ENCODE measurements around the gene FOXD4.
"Not testable (repeated sequence)": the region's sequence is repeated elsewhere in the genome, so short reads cannot be mapped to it uniquely, and the experiment has no call there.

The FOXD4 gene

GRCh38 chr9:112589-113467, 5.4 kb downstream of the FOXD4 start:
- not testable (repeated sequence) for H3K4me3 ChIP-seq (ENCODE audit: low read length in 2 of 2); H3K36me3 ChIP-seq (ENCODE audit: control insufficient read depth in 2 of 2, insufficient read depth in 2 of 2, low read length in 2 of 2); H3K9ac ChIP-seq (ENCODE audit: low read length in 2 of 2); H3K27ac ChIP-seq (ENCODE audit: low read length); H3K9me3 ChIP-seq (ENCODE audit: control insufficient read depth in 2 of 2, low read length in 2 of 2)
- Histone ChIP-seq H3K4me1 (ENCODE audit: control insufficient read depth, insufficient read depth, low read length) (peaks cover 11% of the 10 kb centered on the region), H3K27me3 (ENCODE audit: control insufficient read depth in 1 of 2, insufficient read depth in 2 of 2, low read length in 2 of 2) (peaks cover 14 to 26% of the 10 kb centered on the region in 2 donors)

- H3K36me3 ChIP-seq (ENCODE audit: control insufficient read depth in 2 of 2, insufficient read depth in 2 of 2, low read length in 2 of 2); H3K4me3 ChIP-seq (ENCODE audit: low read length in 2 of 2); H3K9me3 ChIP-seq (ENCODE audit: control insufficient read depth in 2 of 2, low read length in 2 of 2); H3K9ac ChIP-seq (ENCODE audit: low read length in 2 of 2); H3K27ac ChIP-seq (ENCODE audit: low read length): not testable (repeated sequence)
- H3K27me3 ChIP-seq (ENCODE audit: control insufficient read depth in 1 of 2, insufficient read depth in 2 of 2, low read length in 2 of 2), result peaks cover 9 to 26% of the 10 kb centered on the region in 2 donors
- peaks cover 11% of the 10 kb centered on the region for H3K4me1 ChIP-seq (ENCODE audit: control insufficient read depth, insufficient read depth, low read length)
Measured at GRCh38 chr9:110672-111071, 7.5 kb downstream of the FOXD4 start.

DNA sequence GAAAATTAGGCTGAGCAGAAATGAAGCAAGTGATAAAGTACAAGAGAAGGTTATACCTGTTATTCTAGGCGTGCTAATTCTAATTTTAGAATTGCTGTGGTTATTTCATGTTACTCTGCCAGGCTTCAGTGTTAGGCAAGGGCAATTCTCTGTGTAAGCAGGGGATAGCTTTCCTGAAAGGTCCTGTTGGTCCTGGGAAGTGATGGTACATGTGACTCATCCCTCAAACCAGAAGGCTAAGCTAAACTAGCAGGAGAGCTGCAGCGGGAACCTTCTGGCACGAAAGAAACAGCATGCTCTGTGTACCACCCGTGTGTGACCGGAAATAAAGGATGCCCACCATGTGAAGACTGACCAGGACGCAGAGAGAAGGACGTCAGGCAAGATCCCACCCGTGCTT, 8.7 kb downstream of the FOXD4 start:
- H3K27ac ChIP-seq (ENCODE audit: low read length); H3K4me3 ChIP-seq (ENCODE audit: low read length in 2 of 2); H3K36me3 ChIP-seq (ENCODE audit: control insufficient read depth in 2 of 2, insufficient read depth in 2 of 2, low read length in 2 of 2); H3K9ac ChIP-seq (ENCODE audit: low read length in 2 of 2); H3K9me3 ChIP-seq (ENCODE audit: control insufficient read depth in 2 of 2, low read length in 2 of 2): not testable (repeated sequence)
- Histone ChIP-seq H3K27me3 (ENCODE audit: control insufficient read depth in 1 of 2, insufficient read depth in 2 of 2, low read length in 2 of 2) (peaks cover 6 to 19% of the 10 kb centered on the region in 2 donors), H3K4me1 (ENCODE audit: control insufficient read depth, insufficient read depth, low read length) (peaks cover 11% of the 10 kb centered on the region)

DNA sequence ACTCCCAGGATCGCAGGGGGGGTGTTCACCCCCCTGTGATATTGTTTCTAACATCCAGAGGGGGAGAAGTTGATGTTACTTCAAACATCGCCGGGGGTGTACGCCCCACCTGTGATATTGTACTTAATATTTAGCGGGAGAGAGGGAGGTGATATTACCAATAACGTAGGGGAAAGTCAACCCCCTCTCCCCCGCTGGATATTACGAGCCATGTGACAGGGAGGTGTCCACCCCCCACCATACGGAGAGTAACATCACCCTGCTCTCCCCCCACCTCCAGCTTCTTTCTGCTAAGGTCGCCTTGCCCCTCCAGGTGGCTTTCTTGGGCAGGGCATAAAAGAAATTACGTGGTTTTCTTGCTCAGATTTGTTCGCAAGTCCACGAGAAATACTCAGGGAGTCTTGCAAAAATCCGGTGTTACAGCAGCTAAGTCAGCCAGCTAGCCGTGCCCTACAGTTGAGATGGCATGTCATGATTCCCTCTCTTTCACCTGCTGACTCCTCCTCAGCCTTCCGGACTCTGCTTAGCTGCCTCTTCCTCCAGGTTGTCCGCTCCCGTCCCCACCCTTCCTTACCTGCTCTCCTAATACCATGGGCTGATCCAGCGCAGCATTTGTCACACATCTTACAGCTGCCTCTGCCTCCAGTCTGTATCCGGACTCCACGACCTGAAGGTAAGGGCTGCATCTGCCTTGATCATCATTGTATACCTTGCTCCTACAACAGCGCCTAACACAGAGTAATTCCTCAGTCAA, 9.3 kb downstream of the FOXD4 start:
- not testable (repeated sequence) for H3K9me3 ChIP-seq (ENCODE audit: control insufficient read depth in 2 of 2, low read length in 2 of 2); H3K4me3 ChIP-seq (ENCODE audit: low read length in 2 of 2); H3K9ac ChIP-seq (ENCODE audit: low read length in 2 of 2); H3K27ac ChIP-seq (ENCODE audit: low read length); H3K4me1 ChIP-seq (ENCODE audit: control insufficient read depth, insufficient read depth, low read length); H3K36me3 ChIP-seq (ENCODE audit: control insufficient read depth in 2 of 2, insufficient read depth in 2 of 2, low read length in 2 of 2)
- peaks cover 5 to 15% of the 10 kb centered on the region in 2 donors for H3K27me3 ChIP-seq (ENCODE audit: control insufficient read depth in 1 of 2, insufficient read depth in 2 of 2, low read length in 2 of 2)

- H3K9ac ChIP-seq (ENCODE audit: low read length in 2 of 2); H3K36me3 ChIP-seq (ENCODE audit: control insufficient read depth in 2 of 2, insufficient read depth in 2 of 2, low read length in 2 of 2); H3K4me3 ChIP-seq (ENCODE audit: low read length in 2 of 2); H3K27me3 ChIP-seq (ENCODE audit: control insufficient read depth in 1 of 2, insufficient read depth in 2 of 2, low read length in 2 of 2); H3K27ac ChIP-seq (ENCODE audit: low read length); H3K9me3 ChIP-seq (ENCODE audit: control insufficient read depth in 2 of 2, low read length in 2 of 2); H3K4me1 ChIP-seq (ENCODE audit: control insufficient read depth, insufficient read depth, low read length): not testable (repeated sequence)
Measured at GRCh38 chr9:105991-106390, 12.2 kb downstream of the FOXD4 start.

- not testable (repeated sequence) for H3K4me3 ChIP-seq (ENCODE audit: low read length in 2 of 2); H3K36me3 ChIP-seq (ENCODE audit: control insufficient read depth in 2 of 2, insufficient read depth in 2 of 2, low read length in 2 of 2); H3K9ac ChIP-seq (ENCODE audit: low read length in 2 of 2); H3K9me3 ChIP-seq (ENCODE audit: control insufficient read depth in 2 of 2, low read length in 2 of 2); H3K27me3 ChIP-seq (ENCODE audit: control insufficient read depth in 1 of 2, insufficient read depth in 2 of 2, low read length in 2 of 2); H3K27ac ChIP-seq (ENCODE audit: low read length); H3K4me1 ChIP-seq (ENCODE audit: control insufficient read depth, insufficient read depth, low read length)
Measured at GRCh38 chr9:100430-100829, 17.8 kb downstream of the FOXD4 start.

GRCh38 chr9:99867-100266, 18.4 kb downstream of the FOXD4 start:
- not testable (repeated sequence) for H3K9me3 ChIP-seq (ENCODE audit: control insufficient read depth in 2 of 2, low read length in 2 of 2); H3K27ac ChIP-seq (ENCODE audit: low read length); H3K4me3 ChIP-seq (ENCODE audit: low read length in 2 of 2); H3K4me1 ChIP-seq (ENCODE audit: control insufficient read depth, insufficient read depth, low read length); H3K9ac ChIP-seq (ENCODE audit: low read length in 2 of 2); H3K27me3 ChIP-seq (ENCODE audit: control insufficient read depth in 1 of 2, insufficient read depth in 2 of 2, low read length in 2 of 2); H3K36me3 ChIP-seq (ENCODE audit: control insufficient read depth in 2 of 2, insufficient read depth in 2 of 2, low read length in 2 of 2)

- H3K27me3 ChIP-seq (ENCODE audit: control insufficient read depth in 1 of 2, insufficient read depth in 2 of 2, low read length in 2 of 2); H3K27ac ChIP-seq (ENCODE audit: low read length); H3K9ac ChIP-seq (ENCODE audit: low read length in 2 of 2); H3K36me3 ChIP-seq (ENCODE audit: control insufficient read depth in 2 of 2, insufficient read depth in 2 of 2, low read length in 2 of 2); H3K4me1 ChIP-seq (ENCODE audit: control insufficient read depth, insufficient read depth, low read length); H3K9me3 ChIP-seq (ENCODE audit: control insufficient read depth in 2 of 2, low read length in 2 of 2); H3K4me3 ChIP-seq (ENCODE audit: low read length in 2 of 2): not testable (repeated sequence)
Measured at GRCh38 chr9:98775-99174, 19.4 kb downstream of the FOXD4 start.

GRCh38 chr9:94992-95391, 23.2 kb downstream of the FOXD4 start:
- not testable (repeated sequence) for H3K4me1 ChIP-seq (ENCODE audit: control insufficient read depth, insufficient read depth, low read length)

GRCh38 chr9:94323-94722, 23.9 kb downstream of the FOXD4 start:
- not testable (repeated sequence) for H3K4me3 ChIP-seq (ENCODE audit: low read length in 2 of 2); H3K27me3 ChIP-seq (ENCODE audit: control insufficient read depth in 1 of 2, insufficient read depth in 2 of 2, low read length in 2 of 2); H3K36me3 ChIP-seq (ENCODE audit: control insufficient read depth in 2 of 2, insufficient read depth in 2 of 2, low read length in 2 of 2); H3K9ac ChIP-seq (ENCODE audit: low read length in 2 of 2); H3K9me3 ChIP-seq (ENCODE audit: control insufficient read depth in 2 of 2, low read length in 2 of 2); H3K4me1 ChIP-seq (ENCODE audit: control insufficient read depth, insufficient read depth, low read length); H3K27ac ChIP-seq (ENCODE audit: low read length)

More at GRCh38 chr9:94992-95391, 23.2 kb downstream of the FOXD4 start:
- not testable (repeated sequence) for H3K4me3 ChIP-seq (ENCODE audit: low read length in 2 of 2); H3K36me3 ChIP-seq (ENCODE audit: control insufficient read depth in 2 of 2, insufficient read depth in 2 of 2, low read length in 2 of 2); H3K27ac ChIP-seq (ENCODE audit: low read length); H3K9me3 ChIP-seq (ENCODE audit: control insufficient read depth in 2 of 2, low read length in 2 of 2); H3K9ac ChIP-seq (ENCODE audit: low read length in 2 of 2); H3K27me3 ChIP-seq (ENCODE audit: control insufficient read depth in 1 of 2, insufficient read depth in 2 of 2, low read length in 2 of 2)

DNA sequence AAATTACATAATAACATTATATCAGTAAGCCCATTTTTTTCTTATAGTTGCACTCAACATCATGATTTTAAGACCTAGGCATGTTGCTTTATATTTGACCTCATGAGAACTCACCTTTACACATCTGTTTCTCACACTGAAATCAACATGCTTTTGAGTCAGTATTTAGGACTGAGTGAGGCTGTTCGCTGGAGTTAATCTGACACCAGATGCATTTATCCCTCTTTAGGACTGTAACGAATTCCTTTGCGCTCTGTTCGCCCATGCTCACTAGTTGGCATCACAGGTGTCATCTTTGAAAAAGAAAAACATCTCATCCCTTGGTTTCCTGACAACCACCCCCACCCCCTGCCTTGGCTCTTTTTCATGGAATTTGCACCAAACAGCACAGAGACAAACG, 24.3 kb downstream of the FOXD4 start:
- H3K36me3 ChIP-seq (ENCODE audit: control insufficient read depth in 2 of 2, insufficient read depth in 2 of 2, low read length in 2 of 2); H3K9me3 ChIP-seq (ENCODE audit: control insufficient read depth in 2 of 2, low read length in 2 of 2); H3K4me3 ChIP-seq (ENCODE audit: low read length in 2 of 2); H3K4me1 ChIP-seq (ENCODE audit: control insufficient read depth, insufficient read depth, low read length); H3K9ac ChIP-seq (ENCODE audit: low read length in 2 of 2); H3K27me3 ChIP-seq (ENCODE audit: control insufficient read depth in 1 of 2, insufficient read depth in 2 of 2, low read length in 2 of 2); H3K27ac ChIP-seq (ENCODE audit: low read length): not testable (repeated sequence)

All from stomach smooth muscle (tissue), 2 donors.